ENCODE data around the gene PUSL1. TPM values are rescaled to one million over a fixed set of nuclear protein-coding genes. Genes with fewer than 3 reads are reported as not detected.
A peak's percentile ranks its signal among the peaks of the same experiment; 100 is the strongest.

PUSL1 gene
- total RNA-seq, 1 donor from 2014 or later, result 45.5 TPM

GRCh38 chr1:1309251-1310108 is 1.1 kb downstream of the PUSL1 start:
- DNase-seq, result no peak
- TF ChIP-seq CTCF (IDR thresholded peaks at IDR 0.05; ENCODE audit: partially characterized antibody, unreplicated experiment), result no peak
- H3K9me3 Mint-ChIP-seq (ENCODE audit: unreplicated experiment), result peaks cover 17% of the 10 kb centered on the region
- no peaks in the 10 kb centered on the region for H3K36me3 Mint-ChIP-seq (ENCODE audit: unreplicated experiment)
- peak overlapping the region; percentile 81 for H3K4me3 Mint-ChIP-seq (ENCODE audit: unreplicated experiment)
- H3K27me3 Mint-ChIP-seq (ENCODE audit: unreplicated experiment), result peaks cover 22% of the 10 kb centered on the region
- no peak overlapping the region for H3K27ac Mint-ChIP-seq (ENCODE audit: unreplicated experiment)
- no peaks in the 10 kb centered on the region for H3K4me1 Mint-ChIP-seq (ENCODE audit: low read depth, unreplicated experiment)

GRCh38 chr1:1310109-1310385 is 1.6 kb downstream of the PUSL1 start:
- Mint-ChIP-seq H3K27ac (ENCODE audit: unreplicated experiment) (no peak overlapping the region), H3K36me3 (ENCODE audit: unreplicated experiment) (no peaks in the 10 kb centered on the region), H3K4me3 (ENCODE audit: unreplicated experiment) (peak overlapping the region; percentile 38), H3K4me1 (ENCODE audit: low read depth, unreplicated experiment) (no peaks in the 10 kb centered on the region), H3K27me3 (ENCODE audit: unreplicated experiment) (peaks cover 22% of the 10 kb centered on the region), H3K9me3 (ENCODE audit: unreplicated experiment) (peaks cover 15% of the 10 kb centered on the region)
- no peak for TF ChIP-seq CTCF (IDR thresholded peaks at IDR 0.05; ENCODE audit: partially characterized antibody, unreplicated experiment)
- DNase-seq, result no peak

GRCh38 chr1:1310476-1311053 is 2.2 kb downstream of the PUSL1 start:
- Mint-ChIP-seq H3K4me3 (ENCODE audit: unreplicated experiment) (peak overlapping the region; percentile 38), H3K9me3 (ENCODE audit: unreplicated experiment) (peaks cover 15% of the 10 kb centered on the region), H3K27ac (ENCODE audit: unreplicated experiment) (no peak overlapping the region), H3K4me1 (ENCODE audit: low read depth, unreplicated experiment) (peaks cover 2% of the 10 kb centered on the region), H3K27me3 (ENCODE audit: unreplicated experiment) (peaks cover 22% of the 10 kb centered on the region), H3K36me3 (ENCODE audit: unreplicated experiment) (no peaks in the 10 kb centered on the region)
- DNase-seq, result no peak
- TF ChIP-seq CTCF (IDR thresholded peaks at IDR 0.05; ENCODE audit: partially characterized antibody, unreplicated experiment), result no peak

- peaks cover 12% of the 10 kb centered on the region for H3K9me3 Mint-ChIP-seq (ENCODE audit: unreplicated experiment)
- no peaks in the 10 kb centered on the region for H3K36me3 Mint-ChIP-seq (ENCODE audit: unreplicated experiment)
- H3K4me1 Mint-ChIP-seq (ENCODE audit: low read depth, unreplicated experiment), result peaks cover 5% of the 10 kb centered on the region
- H3K4me3 Mint-ChIP-seq (ENCODE audit: unreplicated experiment), result no peak overlapping the region
- no peak for TF ChIP-seq CTCF (IDR thresholded peaks at IDR 0.05; ENCODE audit: partially characterized antibody, unreplicated experiment)
- H3K27ac Mint-ChIP-seq (ENCODE audit: unreplicated experiment), result peak overlapping the region; percentile 33
- DNase-seq, result no peak
- peaks cover 17% of the 10 kb centered on the region for H3K27me3 Mint-ChIP-seq (ENCODE audit: unreplicated experiment)
These were observed 3.0 kb downstream of the PUSL1 start for GRCh38 chr1:1311107-1312104.

Measured in glutamatergic neuron (in vitro differentiated cells).